Fibroblast of pulmonary artery (primary cell): ENCODE measurements around the gene CFAP74.

Experiments used
- DNase-seq: peaks from one replicate; pipeline ENCODE4 v3.0.0-alpha.2; 2010; ENCODE audit warnings: low read depth
- H3K4me3 ChIP-seq: replicated peaks from 2 replicates; pipeline ENCODE4 v1.5.1; 2011; ENCODE audit warnings: low read depth, mild to moderate bottlenecking, control low read depth, low read length, moderate library complexity
- TF ChIP-seq, protein P1 (sequence below): IDR thresholded peaks from 2 replicates; pipeline ENCODE4 v1.5.1; 2011; ENCODE audit warnings: mild to moderate bottlenecking, control low read depth, low read length, inconsistent platforms; ENCODE audit errors: missing control alignments

The CFAP74 gene

DNA sequence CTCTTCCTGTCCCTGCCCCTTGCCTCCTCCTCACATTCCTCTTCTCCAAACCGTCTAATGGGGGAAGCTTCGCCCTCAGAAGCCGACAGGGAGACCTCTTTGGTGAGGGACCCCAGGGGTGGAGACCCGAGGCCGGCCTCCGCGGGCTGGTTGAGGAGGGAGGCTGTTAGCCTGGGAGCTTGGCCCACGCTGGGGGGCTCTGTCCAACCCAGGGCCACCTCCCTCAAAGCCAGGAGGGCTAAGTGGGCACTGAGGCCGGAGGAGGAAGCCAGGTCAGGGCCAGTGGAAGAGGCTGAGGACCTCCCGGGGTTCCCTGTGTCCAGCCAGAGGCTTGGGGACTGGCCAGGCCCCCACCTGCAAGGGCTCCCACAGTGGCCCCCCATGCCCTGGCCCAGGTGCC is 20.9 kb upstream of the CFAP74 start:
- no peak overlapping the region for H3K4me3 ChIP-seq
- DNase-seq: no peak
- TF ChIP-seq, protein P1, sequence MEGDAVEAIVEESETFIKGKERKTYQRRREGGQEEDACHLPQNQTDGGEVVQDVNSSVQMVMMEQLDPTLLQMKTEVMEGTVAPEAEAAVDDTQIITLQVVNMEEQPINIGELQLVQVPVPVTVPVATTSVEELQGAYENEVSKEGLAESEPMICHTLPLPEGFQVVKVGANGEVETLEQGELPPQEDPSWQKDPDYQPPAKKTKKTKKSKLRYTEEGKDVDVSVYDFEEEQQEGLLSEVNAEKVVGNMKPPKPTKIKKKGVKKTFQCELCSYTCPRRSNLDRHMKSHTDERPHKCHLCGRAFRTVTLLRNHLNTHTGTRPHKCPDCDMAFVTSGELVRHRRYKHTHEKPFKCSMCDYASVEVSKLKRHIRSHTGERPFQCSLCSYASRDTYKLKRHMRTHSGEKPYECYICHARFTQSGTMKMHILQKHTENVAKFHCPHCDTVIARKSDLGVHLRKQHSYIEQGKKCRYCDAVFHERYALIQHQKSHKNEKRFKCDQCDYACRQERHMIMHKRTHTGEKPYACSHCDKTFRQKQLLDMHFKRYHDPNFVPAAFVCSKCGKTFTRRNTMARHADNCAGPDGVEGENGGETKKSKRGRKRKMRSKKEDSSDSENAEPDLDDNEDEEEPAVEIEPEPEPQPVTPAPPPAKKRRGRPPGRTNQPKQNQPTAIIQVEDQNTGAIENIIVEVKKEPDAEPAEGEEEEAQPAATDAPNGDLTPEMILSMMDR: no peak

DNA sequence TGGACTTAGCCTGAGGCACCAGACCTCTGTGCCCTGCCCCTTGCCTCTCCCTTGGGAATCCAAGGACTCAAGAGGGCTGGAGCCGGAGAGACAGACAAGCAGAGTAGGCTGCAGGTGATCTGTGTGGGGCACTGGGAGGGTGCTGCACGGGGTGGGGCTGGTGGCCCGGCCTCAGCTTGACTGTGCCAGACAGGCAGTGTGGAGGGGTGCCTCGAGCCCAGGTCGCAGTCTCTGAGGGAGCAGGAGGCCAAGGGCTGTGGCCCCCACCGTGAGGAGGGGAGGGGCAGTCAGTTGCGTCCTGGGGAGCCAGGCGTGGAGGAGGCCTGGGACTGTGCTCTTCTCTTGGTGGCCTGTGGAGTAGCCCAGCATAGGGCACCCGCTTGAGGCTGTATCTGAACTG is 19.6 kb upstream of the CFAP74 start:
- no peak for DNase-seq
- no peak overlapping the region for H3K4me3 ChIP-seq
- TF ChIP-seq, protein P1: no peak

DNA sequence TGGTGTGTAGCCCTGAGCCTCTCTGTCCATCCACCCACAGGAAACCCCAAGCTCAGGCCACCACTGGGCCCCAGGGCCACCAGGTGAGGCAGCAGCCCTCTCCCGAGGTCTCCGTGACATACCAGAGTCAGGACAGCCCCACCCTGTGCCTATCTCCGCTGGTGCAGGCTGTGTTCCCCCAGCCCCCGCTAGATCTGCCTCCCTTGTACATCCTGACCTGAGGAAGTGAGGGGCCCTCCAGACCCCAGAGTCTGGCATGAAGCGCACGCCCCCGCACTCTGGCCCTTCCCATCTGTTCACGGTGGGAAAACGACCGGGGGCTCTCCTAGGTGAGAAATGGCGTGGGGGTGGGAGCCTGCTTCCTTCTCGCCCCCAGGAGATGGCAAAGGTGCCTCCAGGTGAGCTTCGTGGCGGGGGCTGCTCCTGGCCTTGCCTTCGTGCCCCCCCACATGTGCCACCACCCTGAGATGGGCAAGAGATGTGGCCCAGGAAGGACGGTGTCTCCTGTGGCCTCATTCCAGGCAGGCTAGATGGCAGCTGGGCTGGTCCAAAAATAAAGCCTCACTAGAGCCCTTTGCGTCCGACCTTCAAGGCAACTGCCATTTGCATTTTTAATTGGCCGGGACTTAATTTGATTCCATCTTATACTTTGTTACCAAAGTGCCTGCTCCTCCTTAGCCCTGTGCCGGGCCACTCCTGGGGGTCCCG is 18.6 kb upstream of the CFAP74 start:
- TF ChIP-seq, protein P1: no peak
- no peak overlapping the region for H3K4me3 ChIP-seq
- DNase-seq: no peak

DNA sequence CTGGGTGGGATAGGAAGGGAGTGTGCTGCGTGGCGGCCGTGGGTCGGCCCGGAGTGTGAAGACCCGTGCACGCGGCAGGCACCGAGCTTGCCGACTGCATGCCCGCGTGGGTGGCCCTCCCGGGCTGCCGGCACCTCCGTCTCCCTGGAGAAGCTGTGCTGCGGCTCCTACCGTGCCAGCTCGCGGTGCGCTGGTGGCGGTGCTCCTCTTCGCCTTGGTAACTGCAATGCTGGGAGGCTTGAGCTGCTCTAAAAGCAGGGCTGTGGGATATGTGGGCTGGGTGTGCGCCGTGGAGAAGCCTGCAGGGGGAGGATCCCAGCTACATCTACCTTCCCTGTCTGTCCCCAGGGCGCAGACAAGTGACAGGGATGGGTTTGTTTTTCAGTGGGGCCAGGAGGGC is 18.0 kb upstream of the CFAP74 start:
- TF ChIP-seq, protein P1: no peak
- no peak overlapping the region for H3K4me3 ChIP-seq
- DNase-seq: no peak

DNA sequence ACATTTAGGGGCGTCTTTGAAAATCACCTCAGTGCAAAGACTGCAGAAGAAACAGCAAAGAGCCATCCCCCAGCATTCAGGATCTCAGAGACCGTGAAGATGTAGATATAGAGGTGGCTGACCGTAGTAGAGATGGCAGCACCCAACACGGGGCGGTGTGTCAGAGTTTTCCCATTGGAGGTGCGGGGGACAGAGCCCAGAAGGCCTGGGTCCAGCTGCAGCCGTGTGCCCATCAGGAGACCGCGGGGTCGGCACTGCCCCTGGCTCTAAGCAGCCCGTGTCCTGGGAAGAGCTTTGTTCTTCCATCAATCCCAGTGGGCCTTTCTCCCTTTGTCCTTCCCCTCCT is 16.7 kb upstream of the CFAP74 start:
- TF ChIP-seq, protein P1: no peak
- no peak overlapping the region for H3K4me3 ChIP-seq
- DNase-seq: no peak

DNA sequence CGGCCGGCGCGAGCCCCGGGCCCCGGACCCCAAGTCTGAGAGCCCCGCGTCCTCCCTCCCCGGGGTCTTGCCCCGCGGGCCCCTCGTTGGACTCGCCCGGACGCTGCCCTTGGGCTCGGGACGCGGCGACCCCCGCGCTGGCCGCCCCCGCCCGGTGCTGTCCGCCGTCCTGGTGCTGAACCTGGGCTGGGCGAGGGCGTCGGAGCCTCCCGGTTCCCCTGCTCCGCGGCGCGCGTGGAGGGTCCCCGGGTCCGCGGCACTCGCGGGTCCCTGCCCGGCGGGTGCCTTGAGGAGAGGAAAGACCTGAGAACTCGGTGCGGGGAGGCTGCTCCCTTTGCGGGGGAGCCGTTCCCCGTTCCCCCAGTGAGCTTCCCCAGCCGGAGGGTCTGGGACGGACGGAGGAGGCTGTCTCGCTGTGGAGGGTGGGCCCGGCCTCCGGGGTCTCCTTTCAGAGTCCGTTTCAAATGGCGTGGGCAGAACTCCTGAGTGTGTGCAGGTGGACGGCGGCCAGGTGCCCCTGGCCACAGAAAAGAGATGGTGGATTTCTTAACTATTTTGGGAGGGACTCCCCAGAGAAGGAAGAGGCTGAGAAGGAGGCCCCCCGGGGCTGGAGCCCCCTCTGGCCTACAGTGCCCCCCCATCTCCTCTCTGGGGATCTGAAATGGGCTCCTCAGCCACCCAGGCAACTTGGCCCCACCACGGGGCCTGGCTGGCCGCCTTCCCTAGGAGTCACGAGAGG is 16.2 kb upstream of the CFAP74 start:
- H3K4me3 ChIP-seq: no peak overlapping the region
- DNase-seq: no peak
- TF ChIP-seq, protein P1: no peak

DNA sequence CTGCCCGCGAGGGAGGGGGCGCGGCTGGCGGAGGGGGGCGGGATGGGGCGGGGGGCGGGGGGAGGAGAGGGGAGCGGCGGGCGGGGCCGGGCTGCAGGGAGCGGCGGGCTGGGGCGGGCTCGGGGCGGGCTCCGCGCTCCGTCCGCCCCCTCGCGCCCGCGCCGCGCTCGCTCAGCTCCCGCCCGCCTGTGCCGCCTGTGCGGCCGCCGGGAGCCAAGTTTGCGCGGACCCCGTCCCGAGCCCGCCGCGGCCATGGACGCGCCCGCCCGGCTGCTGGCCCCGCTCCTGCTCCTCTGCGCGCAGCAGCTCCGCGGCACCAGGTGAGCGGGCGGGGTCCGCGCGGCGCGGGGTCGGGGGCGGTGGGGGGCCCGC is 15.6 kb upstream of the CFAP74 start, which contains the start of gene GABRD:
Gene GABRD (plus strand): TSS at position 174 of the 372 bp plus-strand sequence. CDS start 79 bp downstream, at position 253.
- no peak for DNase-seq
- H3K4me3 ChIP-seq: no peak within 1 kb of the TSS
- TF ChIP-seq, protein P1: no peak
